Activated CD8-positive, alpha-beta T cell treated with anti-CD3 and anti-CD28 coated beads for 36 hours (primary cell): ENCODE measurements around the gene ACBD5. TPM values are rescaled to one million over a fixed set of nuclear protein-coding genes. Genes with fewer than 3 reads are reported as not detected.

Experiments used
- ATAC-seq: fragments of 200-7000 bp; cut with Tn5 transposase; one replicate; pipeline ENCODE4 v1.10.0; 2021; ENCODE audit warnings: mild to moderate bottlenecking, moderate library complexity
- CTCF ChIA-PET: fragments of 350-600 bp; sonication (Branson Sonifier 250); formaldehyde crosslinking; loops from one replicate; lab custom pipeline; 2021; ENCODE audit warnings: antibody characterized with exemption; lab: Charles Lee
- POLR2A ChIA-PET: fragments of 350-600 bp; sonication (Branson Sonifier 250); formaldehyde crosslinking; loops from one replicate; lab custom pipeline; 2021; ENCODE audit warnings: antibody characterized with exemption; lab: Charles Lee
- DNase-seq: peaks from one replicate; pipeline ENCODE4 v3.0.0-alpha.2; 2020
- H3K27ac Mint-ChIP-seq: one replicate; pipeline ENCODE4 v1.8.0; 2021; ENCODE audit warnings: mild to moderate bottlenecking, mixed read lengths
- H3K27me3 Mint-ChIP-seq: one replicate; pipeline ENCODE4 v1.8.0; 2021; ENCODE audit warnings: mixed read lengths
- H3K36me3 Mint-ChIP-seq: one replicate; pipeline ENCODE4 v1.8.0; 2021; ENCODE audit warnings: low read depth, mixed read lengths
- H3K4me1 Mint-ChIP-seq: one replicate; pipeline ENCODE4 v1.8.0; 2021; ENCODE audit warnings: low read depth, mixed read lengths
- H3K4me3 Mint-ChIP-seq: one replicate; pipeline ENCODE4 v1.8.0; 2021; ENCODE audit warnings: mild to moderate bottlenecking, moderate library complexity, mixed read lengths
- H3K9me3 Mint-ChIP-seq: one replicate; pipeline ENCODE4 v1.8.0; 2021; ENCODE audit warnings: mixed read lengths
- intact Hi-C: fragments of 100-400 bp; cut with micrococcal nuclease; formaldehyde crosslinking; loops from one replicate; pipeline ENCODE4 v1.10.0; 2022
- total RNA-seq, 2 experiments: library from RNA; stranded (reverse); gene quantifications; one replicate each; pipeline ENCODE4 v1.2.3, GENCODE V29; 2021
- TF ChIP-seq, protein P1 (sequence below): fragments of 200-600 bp; IDR thresholded peaks from one replicate; pipeline ENCODE4 v1.8.0; 2022; ENCODE audit warnings: antibody characterized with exemption, mild to moderate bottlenecking

ACBD5 gene
- total RNA-seq, 2 experiments from 2014 or later, result 17.0 to 19.0 TPM

DNA sequence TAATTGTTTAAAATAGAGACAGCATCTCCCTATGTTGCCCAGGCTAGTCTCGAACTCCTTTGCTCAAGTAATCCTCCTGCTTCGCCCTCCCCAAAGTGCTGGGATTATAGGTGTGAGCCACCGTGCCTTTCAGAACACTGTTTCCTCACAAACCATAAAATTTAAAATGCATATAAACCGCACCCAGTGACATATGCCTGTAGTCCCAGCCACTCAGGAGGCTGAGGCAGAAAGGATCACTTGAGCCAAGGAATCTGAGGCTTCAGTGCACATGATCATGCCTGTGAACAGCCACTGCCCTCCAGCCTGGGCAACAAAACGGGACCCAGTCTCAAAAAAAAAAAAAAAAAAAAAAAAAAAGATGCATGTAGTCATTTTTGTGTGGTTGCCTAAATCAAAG, 36.8 kb downstream of the ACBD5 start:
- POLR2A ChIA-PET, result no interaction called here
- peaks cover 12% of the 10 kb centered on the region for H3K36me3 Mint-ChIP-seq
- TF ChIP-seq, protein P1, sequence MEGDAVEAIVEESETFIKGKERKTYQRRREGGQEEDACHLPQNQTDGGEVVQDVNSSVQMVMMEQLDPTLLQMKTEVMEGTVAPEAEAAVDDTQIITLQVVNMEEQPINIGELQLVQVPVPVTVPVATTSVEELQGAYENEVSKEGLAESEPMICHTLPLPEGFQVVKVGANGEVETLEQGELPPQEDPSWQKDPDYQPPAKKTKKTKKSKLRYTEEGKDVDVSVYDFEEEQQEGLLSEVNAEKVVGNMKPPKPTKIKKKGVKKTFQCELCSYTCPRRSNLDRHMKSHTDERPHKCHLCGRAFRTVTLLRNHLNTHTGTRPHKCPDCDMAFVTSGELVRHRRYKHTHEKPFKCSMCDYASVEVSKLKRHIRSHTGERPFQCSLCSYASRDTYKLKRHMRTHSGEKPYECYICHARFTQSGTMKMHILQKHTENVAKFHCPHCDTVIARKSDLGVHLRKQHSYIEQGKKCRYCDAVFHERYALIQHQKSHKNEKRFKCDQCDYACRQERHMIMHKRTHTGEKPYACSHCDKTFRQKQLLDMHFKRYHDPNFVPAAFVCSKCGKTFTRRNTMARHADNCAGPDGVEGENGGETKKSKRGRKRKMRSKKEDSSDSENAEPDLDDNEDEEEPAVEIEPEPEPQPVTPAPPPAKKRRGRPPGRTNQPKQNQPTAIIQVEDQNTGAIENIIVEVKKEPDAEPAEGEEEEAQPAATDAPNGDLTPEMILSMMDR, result no peak
- H3K9me3 Mint-ChIP-seq, result no peaks in the 10 kb centered on the region
- no peak overlapping the region for H3K27ac Mint-ChIP-seq
- DNase-seq (no peak), ATAC-seq (no peak)
- H3K4me1 Mint-ChIP-seq, result no peaks in the 10 kb centered on the region
- H3K27me3 Mint-ChIP-seq, result no peaks in the 10 kb centered on the region
- CTCF ChIA-PET, result no interaction called here
- intact Hi-C loops, result no loop called here
- H3K4me3 Mint-ChIP-seq, result no peak overlapping the region

DNA sequence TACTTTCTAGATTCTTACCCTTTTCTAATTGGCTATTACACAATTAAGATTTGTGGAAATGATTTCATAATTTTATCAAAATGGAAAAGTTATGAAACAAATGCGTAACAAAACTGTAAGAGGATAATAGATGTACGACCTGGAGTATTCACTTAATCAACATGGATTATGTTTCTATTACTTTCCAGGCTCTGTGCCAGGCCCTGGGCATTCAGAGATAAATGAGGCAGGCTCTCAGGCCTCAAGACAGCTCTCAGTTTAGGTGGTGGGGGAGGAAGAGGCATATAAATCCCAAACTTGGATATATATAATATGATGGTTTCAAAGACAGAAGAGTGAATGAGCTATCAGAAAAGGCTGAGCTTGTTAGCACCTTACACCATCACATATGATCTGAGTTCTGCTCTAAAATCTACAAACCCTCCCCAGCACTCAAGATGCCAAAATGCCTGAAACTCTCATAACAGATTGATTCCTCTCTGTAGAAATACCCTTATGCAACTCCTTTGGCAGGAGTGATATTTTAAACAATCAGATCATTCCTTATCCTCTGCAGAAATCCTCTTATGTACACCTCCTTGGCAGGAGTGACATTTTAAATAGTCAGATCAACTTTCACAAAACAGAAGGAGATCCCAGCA, 42.5 kb downstream of the ACBD5 start:
- POLR2A ChIA-PET, result interaction anchor here (0.8 to 0.9 kb wide), 2 partner anchors 24 to 82 kb away, joined by 3 read pairs; no protein-coding TSS in a partner anchor
- no peaks in the 10 kb centered on the region for H3K27me3 Mint-ChIP-seq
- no peak overlapping the region for H3K4me3 Mint-ChIP-seq
- intact Hi-C loops, result no loop called here
- CTCF ChIA-PET, result no interaction called here
- H3K4me1 Mint-ChIP-seq, result no peaks in the 10 kb centered on the region
- ATAC-seq, result no peak
- H3K9me3 Mint-ChIP-seq, result no peaks in the 10 kb centered on the region
- DNase-seq, result no peak
- peaks cover 2% of the 10 kb centered on the region for H3K36me3 Mint-ChIP-seq
- H3K27ac Mint-ChIP-seq, result no peak overlapping the region
- TF ChIP-seq, protein P1, result no peak

DNA sequence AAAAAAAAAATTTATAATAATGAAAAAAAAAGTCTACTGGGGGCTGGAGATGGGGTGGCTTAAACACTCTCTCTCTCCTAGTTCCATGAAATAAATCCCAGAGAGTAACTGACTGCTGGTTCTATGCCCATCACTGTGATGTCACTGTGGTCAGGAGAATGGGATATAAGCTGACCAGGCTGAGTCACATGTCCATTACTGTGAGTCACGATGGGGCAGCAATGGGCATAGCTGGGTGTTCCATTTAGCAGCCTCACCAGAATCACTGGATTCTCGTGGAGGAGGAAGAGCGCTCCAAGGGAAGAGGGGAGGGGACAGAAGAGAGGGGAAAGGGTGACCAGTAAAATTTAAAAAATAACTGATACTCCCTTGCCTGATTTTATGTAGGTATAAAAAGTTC, 48.3 kb downstream of the ACBD5 start:
- ChIA-PET CTCF (no interaction called here), POLR2A (no interaction called here)
- TF ChIP-seq, protein P1, result no peak
- H3K27me3 Mint-ChIP-seq, result no peaks in the 10 kb centered on the region
- no peaks in the 10 kb centered on the region for H3K36me3 Mint-ChIP-seq
- no peak overlapping the region for H3K27ac Mint-ChIP-seq
- intact Hi-C loops, result no loop called here
- H3K9me3 Mint-ChIP-seq, result no peaks in the 10 kb centered on the region
- ATAC-seq, result no peak
- no peak overlapping the region for H3K4me3 Mint-ChIP-seq
- H3K4me1 Mint-ChIP-seq, result no peaks in the 10 kb centered on the region
- DNase-seq, result no peak

DNA sequence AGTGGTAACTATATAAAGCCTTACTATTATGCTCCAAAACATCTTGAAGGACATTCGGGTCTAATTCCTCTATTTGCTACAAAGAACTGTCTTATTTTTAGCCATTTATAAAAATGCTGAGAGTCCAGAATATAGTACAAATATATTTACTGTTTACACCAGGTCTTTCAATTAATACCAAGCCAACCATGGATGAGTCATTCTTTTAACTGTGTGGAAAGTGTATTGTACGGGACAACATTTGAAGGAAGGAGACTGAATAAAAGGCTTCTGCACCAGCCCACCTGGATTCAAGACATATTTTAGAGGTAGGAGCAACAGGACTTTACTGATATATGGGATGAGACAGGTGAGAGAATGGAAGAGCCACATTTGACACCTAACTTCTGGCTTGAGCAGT, 50.1 kb downstream of the ACBD5 start:
- ChIA-PET CTCF (no interaction called here), POLR2A (no interaction called here)
- H3K4me3 Mint-ChIP-seq, result no peak overlapping the region
- peaks cover 8% of the 10 kb centered on the region for H3K36me3 Mint-ChIP-seq
- TF ChIP-seq, protein P1, result no peak
- no peak for ATAC-seq
- DNase-seq, result no peak
- H3K27me3 Mint-ChIP-seq, result no peaks in the 10 kb centered on the region
- H3K27ac Mint-ChIP-seq, result no peak overlapping the region
- intact Hi-C loops, result no loop called here
- no peaks in the 10 kb centered on the region for H3K9me3 Mint-ChIP-seq
- no peaks in the 10 kb centered on the region for H3K4me1 Mint-ChIP-seq

DNA sequence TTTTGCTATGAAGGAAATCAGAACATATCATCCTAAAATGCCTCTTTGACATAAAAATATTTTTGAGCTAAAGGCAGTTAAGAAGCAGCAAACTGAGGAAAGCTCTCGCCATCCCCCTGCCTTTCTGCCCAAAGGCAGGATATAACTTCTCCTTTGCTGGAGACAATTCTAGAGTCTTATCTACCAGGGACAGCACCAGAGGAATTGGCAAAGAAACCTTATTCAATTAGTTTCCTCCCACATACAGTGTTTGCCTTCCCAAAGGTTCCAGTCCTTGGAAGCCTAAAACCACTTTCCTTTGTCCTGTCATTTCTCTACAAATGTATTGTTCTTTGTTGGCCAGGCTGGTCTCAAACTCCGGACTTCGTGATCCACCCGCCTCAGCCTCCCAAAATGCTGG, 51.7 kb downstream of the ACBD5 start:
- H3K9me3 Mint-ChIP-seq, result no peaks in the 10 kb centered on the region
- no peaks in the 10 kb centered on the region for H3K4me1 Mint-ChIP-seq
- TF ChIP-seq, protein P1, result no peak
- DNase-seq (no peak), ATAC-seq (no peak)
- ChIA-PET CTCF (no interaction called here), POLR2A (interaction anchor here (0.9 to 1.2 kb wide), 3 partner anchors 11 to 45 kb away, joined by 3 to 5 read pairs (median 4); no protein-coding TSS in a partner anchor)
- intact Hi-C loops, result no loop called here
- no peak overlapping the region for H3K4me3 Mint-ChIP-seq
- no peak overlapping the region for H3K27ac Mint-ChIP-seq
- peaks cover 18% of the 10 kb centered on the region for H3K36me3 Mint-ChIP-seq
- H3K27me3 Mint-ChIP-seq, result no peaks in the 10 kb centered on the region
